Nephron progenitor cell (in vitro differentiated cells): ENCODE results near the gene MTMR2.

Experiments used
- DNase-seq: peaks from one replicate; pipeline ENCODE4 v3.0.0; 2021
- H3K27ac Mint-ChIP-seq: 2 replicates; pipeline ENCODE4 v1.8.0; 2021; ENCODE audit warnings: mild to moderate bottlenecking, moderate library complexity, mixed read lengths
- H3K27me3 Mint-ChIP-seq: 2 replicates; pipeline ENCODE4 v1.8.0; 2021; ENCODE audit warnings: mild to moderate bottlenecking, low read depth, mixed read lengths; ENCODE audit not compliant: poor library complexity
- H3K36me3 Mint-ChIP-seq: 2 replicates; pipeline ENCODE4 v1.8.0; 2021; ENCODE audit warnings: low read depth, mixed read lengths
- H3K4me1 Mint-ChIP-seq: 2 replicates; pipeline ENCODE4 v1.8.0; 2021; ENCODE audit warnings: mixed read lengths
- H3K4me3 Mint-ChIP-seq: 2 replicates; pipeline ENCODE4 v1.8.0; 2021; ENCODE audit warnings: mild to moderate bottlenecking, moderate library complexity, mixed read lengths
- H3K9me3 Mint-ChIP-seq: 2 replicates; pipeline ENCODE4 v1.8.0; 2021; ENCODE audit warnings: mild to moderate bottlenecking, moderate library complexity, mixed read lengths
- CTCF ChIP-seq: fragments of 200-600 bp; sonication (generic); IDR thresholded peaks from 2 replicates; pipeline ENCODE4 v1.5.0; 2021; ENCODE audit warnings: antibody characterized with exemption

The MTMR2 gene

GRCh38 chr11:95912902-95913560, 10.9 kb downstream of the MTMR2 start:
- Mint-ChIP-seq H3K36me3 (peaks cover 34% of the 10 kb centered on the region), H3K4me1 (no peaks in the 10 kb centered on the region), H3K9me3 (peaks cover 14% of the 10 kb centered on the region), H3K4me3 (no peak overlapping the region), H3K27ac (no peak overlapping the region), H3K27me3 (no peaks in the 10 kb centered on the region)
- DNase-seq: no peak
- TF ChIP-seq CTCF: no peak

- no peak overlapping the region for H3K4me3 Mint-ChIP-seq
Measured at GRCh38 chr11:95911369-95911759, 12.5 kb downstream of the MTMR2 start.

GRCh38 chr11:95910638-95911368, 13.1 kb downstream of the MTMR2 start:
- TF ChIP-seq CTCF: no peak
- Mint-ChIP-seq H3K4me3 (no peak overlapping the region), H3K9me3 (peaks cover 19% of the 10 kb centered on the region), H3K4me1 (no peaks in the 10 kb centered on the region), H3K36me3 (peaks cover 49% of the 10 kb centered on the region), H3K27me3 (no peaks in the 10 kb centered on the region), H3K27ac (no peak overlapping the region)
- no peak for DNase-seq

More at GRCh38 chr11:95911369-95911759, 12.5 kb downstream of the MTMR2 start:
- Mint-ChIP-seq H3K27ac (peak overlapping the region; percentile 70), H3K4me1 (no peaks in the 10 kb centered on the region), H3K9me3 (peaks cover 19% of the 10 kb centered on the region), H3K27me3 (no peaks in the 10 kb centered on the region), H3K36me3 (peaks cover 46% of the 10 kb centered on the region)
- DNase-seq: no peak
- TF ChIP-seq CTCF: no peak

- Mint-ChIP-seq H3K4me1 (no peaks in the 10 kb centered on the region), H3K36me3 (peaks cover 49% of the 10 kb centered on the region), H3K27me3 (no peaks in the 10 kb centered on the region), H3K9me3 (peaks cover 19% of the 10 kb centered on the region), H3K27ac (no peak overlapping the region), H3K4me3 (no peak overlapping the region)
- DNase-seq: no peak
- no peak for TF ChIP-seq CTCF
Measured at GRCh38 chr11:95908826-95909225, 15.1 kb downstream of the MTMR2 start.

- Mint-ChIP-seq H3K4me1 (no peaks in the 10 kb centered on the region), H3K36me3 (peaks cover 49% of the 10 kb centered on the region), H3K27ac (no peak overlapping the region), H3K4me3 (no peak overlapping the region), H3K9me3 (peaks cover 19% of the 10 kb centered on the region), H3K27me3 (no peaks in the 10 kb centered on the region)
- no peak for TF ChIP-seq CTCF
- DNase-seq: no peak
Measured at GRCh38 chr11:95907476-95907875, 16.4 kb downstream of the MTMR2 start.
